ENCODE measurements around the gene ELP5. TPM values are rescaled to one million over a fixed set of nuclear protein-coding genes. Genes with fewer than 3 reads are reported as not detected.

The ELP5 gene
- total and polyA plus RNA-seq, 3 donors from 2014 or later = 107 to 295 (median 123) TPM

DNA sequence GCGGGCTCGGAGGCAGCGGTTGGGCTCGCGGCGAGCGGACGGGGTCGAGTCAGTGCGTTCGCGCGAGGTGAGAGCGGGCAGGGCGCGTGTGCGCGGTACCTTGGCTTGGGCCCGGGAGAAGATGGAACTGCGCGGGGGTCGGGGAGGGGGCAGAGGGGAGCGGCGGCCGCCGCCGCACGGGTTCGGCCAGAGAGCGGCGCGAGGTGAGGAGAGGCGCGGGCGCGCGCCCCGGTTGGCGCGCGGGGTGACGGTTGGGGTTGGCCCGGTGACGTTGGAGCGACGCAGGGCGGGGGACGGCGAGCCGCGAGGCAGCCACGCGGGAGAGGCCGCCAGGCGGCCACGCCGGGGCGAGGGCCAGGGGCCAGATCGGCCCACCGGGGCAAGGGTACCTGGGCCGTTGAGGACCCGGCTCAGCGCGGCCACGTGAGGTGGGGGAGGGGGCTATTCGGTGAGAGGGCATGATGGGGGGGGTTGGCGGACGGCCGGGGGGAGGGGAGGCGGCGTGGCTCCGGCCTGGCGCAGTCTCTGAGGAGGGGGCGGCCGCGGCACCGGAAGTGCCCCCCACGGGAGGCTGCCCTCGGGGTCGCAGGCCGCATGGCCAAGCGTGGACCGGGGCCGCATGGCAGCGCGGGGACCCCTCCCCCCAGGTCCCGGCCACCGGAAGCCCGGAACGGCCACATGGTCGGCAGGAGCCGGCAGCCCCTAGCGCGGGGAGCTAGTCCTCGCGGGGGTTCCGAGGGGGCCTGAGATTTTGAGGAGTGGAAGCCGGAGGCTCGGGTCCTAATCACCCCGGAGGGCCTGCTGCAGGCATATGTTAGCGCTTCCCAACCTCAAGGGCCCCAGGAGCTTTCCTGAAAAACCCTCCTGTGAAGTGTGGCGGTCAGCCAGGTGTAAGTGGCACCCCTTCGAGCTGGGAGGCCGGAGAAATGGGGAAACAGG lies 55.9 kb downstream of the ELP5 start:
- no peaks in the 10 kb centered on the region for H3K9me3 ChIP-seq
- peak; percentile 50 for DNase-seq
- 1 to 2% methylated on average over 9 to 58 of the region's 104 CpGs for WGBS, 2 donors
- H3K27ac ChIP-seq = peak overlapping the region; percentile 92 to 97
- no peak for TF ChIP-seq POLR2A (IDR thresholded peaks at IDR 0.05)
- TF ChIP-seq, protein P1, sequence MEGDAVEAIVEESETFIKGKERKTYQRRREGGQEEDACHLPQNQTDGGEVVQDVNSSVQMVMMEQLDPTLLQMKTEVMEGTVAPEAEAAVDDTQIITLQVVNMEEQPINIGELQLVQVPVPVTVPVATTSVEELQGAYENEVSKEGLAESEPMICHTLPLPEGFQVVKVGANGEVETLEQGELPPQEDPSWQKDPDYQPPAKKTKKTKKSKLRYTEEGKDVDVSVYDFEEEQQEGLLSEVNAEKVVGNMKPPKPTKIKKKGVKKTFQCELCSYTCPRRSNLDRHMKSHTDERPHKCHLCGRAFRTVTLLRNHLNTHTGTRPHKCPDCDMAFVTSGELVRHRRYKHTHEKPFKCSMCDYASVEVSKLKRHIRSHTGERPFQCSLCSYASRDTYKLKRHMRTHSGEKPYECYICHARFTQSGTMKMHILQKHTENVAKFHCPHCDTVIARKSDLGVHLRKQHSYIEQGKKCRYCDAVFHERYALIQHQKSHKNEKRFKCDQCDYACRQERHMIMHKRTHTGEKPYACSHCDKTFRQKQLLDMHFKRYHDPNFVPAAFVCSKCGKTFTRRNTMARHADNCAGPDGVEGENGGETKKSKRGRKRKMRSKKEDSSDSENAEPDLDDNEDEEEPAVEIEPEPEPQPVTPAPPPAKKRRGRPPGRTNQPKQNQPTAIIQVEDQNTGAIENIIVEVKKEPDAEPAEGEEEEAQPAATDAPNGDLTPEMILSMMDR (IDR thresholded peaks at IDR 0.05) = no peak
- H3K36me3 ChIP-seq (ENCODE audit: low read depth, missing control alignments) = no peaks in the 10 kb centered on the region
- no peaks in the 10 kb centered on the region for H3K27me3 ChIP-seq
- H3K4me3 ChIP-seq = peak overlapping the region; percentile 88 to 99
- intact Hi-C loops (cut with DNase I; ENCODE audit: low total_unique reads) = no loop called here
- H3K4me1 ChIP-seq = peaks cover 11% of the 10 kb centered on the region

DNA sequence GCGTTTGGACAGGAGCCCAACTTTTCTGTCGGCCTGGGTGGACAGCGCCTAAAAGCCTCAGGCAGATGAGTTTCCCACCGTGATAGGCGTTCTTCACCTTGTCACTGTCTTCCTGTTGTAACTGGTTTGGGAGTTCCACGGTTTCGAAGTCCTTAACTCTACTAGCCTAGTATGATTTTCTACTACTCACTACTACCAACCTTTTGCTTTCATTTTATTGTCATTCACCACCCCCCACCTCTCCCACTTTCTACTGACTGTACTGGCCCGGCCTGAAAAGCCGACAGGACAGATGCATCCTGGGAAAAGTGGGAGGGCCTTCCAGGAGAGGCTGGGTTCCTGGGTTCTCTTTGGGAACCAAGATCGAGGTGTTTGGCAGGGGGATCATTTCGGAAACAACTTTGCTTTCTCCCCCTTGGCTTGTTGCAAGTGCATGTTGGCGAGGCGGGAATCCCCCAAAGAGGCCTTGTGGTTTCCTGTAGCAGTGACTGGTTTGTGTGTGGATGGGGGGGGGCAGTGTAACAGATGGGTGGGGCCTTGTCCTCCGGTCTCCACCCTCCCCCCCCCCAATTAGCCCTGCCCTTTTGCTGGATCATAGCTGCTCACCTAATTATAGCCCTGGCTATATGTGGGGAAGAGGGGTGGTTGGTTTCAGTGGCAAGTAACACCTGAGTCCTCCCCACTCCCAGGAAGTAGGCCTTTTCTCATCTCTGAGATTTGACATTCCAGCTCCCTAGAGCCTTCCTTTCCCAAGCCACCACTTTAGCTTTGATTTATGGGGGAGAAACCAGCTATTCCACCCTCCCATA lies 56.8 kb downstream of the ELP5 start:
- DNase-seq = peak; percentile 91
- Histone ChIP-seq H3K4me3 (peak overlapping the region; percentile 88 to 99), H3K4me1 (peaks cover 11% of the 10 kb centered on the region), H3K36me3 (ENCODE audit: low read depth, missing control alignments) (no peaks in the 10 kb centered on the region), H3K27me3 (no peaks in the 10 kb centered on the region), H3K27ac (peak overlapping the region; percentile 92 to 97), H3K9me3 (no peaks in the 10 kb centered on the region)
- TF ChIP-seq POLR2A (IDR thresholded peaks at IDR 0.05) = no peak
- TF ChIP-seq, protein P1 (IDR thresholded peaks at IDR 0.05) = no peak
- intact Hi-C loops (cut with DNase I; ENCODE audit: low total_unique reads) = no loop called here
- WGBS, 2 donors = 0 to 1% methylated on average over 14 of the region's 14 CpGs

MicroRNAs within 50 kb of the gene (microRNA counts, 767-probe panel; counts per million panel counts)
- microRNA hsa-miR-324-3p (0 to 152 counts per million in 2 donors), microRNA hsa-miR-324-5p (1,987 to 2,817 counts per million in 2 donors)

Small RNAs within 50 kb of the gene (microRNA-seq; reads per million reads assigned to microRNA genes)
- 944 to 1,276 reads per million in 2 donors for gene MIR324 (ENCODE audit: borderline number of aligned reads in 2 of 2, borderline replicate concordance in 1 of 2)

Small RNAs within 50 kb of the gene (small RNA-seq; reads per million reads assigned to genes)
- 1.1 to 1.6 reads per million in 2 donors for gene MIR324
- gene RF00019 = 0 reads per million in 2 donors

Other genes starting within 250 kb of the ELP5 start
Only the 30 nearest of the 35 such genes appear.
- gene SLC16A13, start 216.2 kb upstream of the ELP5 start, total RNA-seq = 1 to 10 TPM; 1.9 to 2.2 TPM
- 2.0 TPM for gene SLC16A13, start 216.2 kb upstream of the ELP5 start, polyA plus RNA-seq (ENCODE audit: insufficient read depth, low read depth, low replicate concordance)
- gene SLC16A11, start 208.1 kb upstream of the ELP5 start, total RNA-seq = 1 to 10 TPM in 1 of 2 donors, under 1 TPM in 1; 0.55 to 2.0 TPM
- gene SLC16A11, start 208.1 kb upstream of the ELP5 start, polyA plus RNA-seq (ENCODE audit: insufficient read depth, low read depth, low replicate concordance) = 3.0 TPM
- 1 to 10 TPM; 3.5 to 3.8 TPM for gene CLEC10A, start 172.0 kb upstream of the ELP5 start, total RNA-seq
- 11.7 TPM for gene CLEC10A, start 172.0 kb upstream of the ELP5 start, polyA plus RNA-seq (ENCODE audit: insufficient read depth, low read depth, low replicate concordance)
- gene ASGR2, start 137.4 kb upstream of the ELP5 start, total RNA-seq = 1 to 10 TPM in 1 of 2 donors, under 1 TPM in 1; 0.47 to 1.1 TPM
- 2.6 TPM for gene ASGR2, start 137.4 kb upstream of the ELP5 start, polyA plus RNA-seq (ENCODE audit: insufficient read depth, low read depth, low replicate concordance)
- 10 to 100 TPM; 11.5 to 19.1 TPM for gene ASGR1, start 72.8 kb upstream of the ELP5 start, total RNA-seq
- 21.3 TPM for gene ASGR1, start 72.8 kb upstream of the ELP5 start, polyA plus RNA-seq (ENCODE audit: insufficient read depth, low read depth, low replicate concordance)
- gene DLG4, start 32.4 kb upstream of the ELP5 start, total RNA-seq = 10 to 100 TPM; 26.3 to 49.8 TPM
- gene DLG4, start 32.4 kb upstream of the ELP5 start, polyA plus RNA-seq (ENCODE audit: insufficient read depth, low read depth, low replicate concordance) = 45.9 TPM
- 100 to 1,000 TPM; 298 to 458 TPM for gene ACADVL, start 32.3 kb upstream of the ELP5 start, total RNA-seq
- gene ACADVL, start 32.3 kb upstream of the ELP5 start, polyA plus RNA-seq (ENCODE audit: insufficient read depth, low read depth, low replicate concordance) = 334 TPM
- 100 to 1,000 TPM in 1 of 2 donors, 10 to 100 TPM in 1; 81.3 to 102 TPM for gene DVL2, start 17.7 kb upstream of the ELP5 start, total RNA-seq
- gene DVL2, start 17.7 kb upstream of the ELP5 start, polyA plus RNA-seq (ENCODE audit: insufficient read depth, low read depth, low replicate concordance) = 43.6 TPM
- 10 to 100 TPM; 54.9 to 61.6 TPM for gene PHF23, start 12.8 kb upstream of the ELP5 start, total RNA-seq
- 53.4 TPM for gene PHF23, start 12.8 kb upstream of the ELP5 start, polyA plus RNA-seq (ENCODE audit: insufficient read depth, low read depth, low replicate concordance)
- 100 to 1,000 TPM; 521 to 683 TPM for gene GABARAP, start 9.8 kb upstream of the ELP5 start, total RNA-seq
- gene GABARAP, start 9.8 kb upstream of the ELP5 start, polyA plus RNA-seq (ENCODE audit: insufficient read depth, low read depth, low replicate concordance) = 1,171 TPM
- 10 to 100 TPM; 86.4 to 94.0 TPM for gene CTDNEP1, start 481 bp upstream of the ELP5 start, total RNA-seq
- gene CTDNEP1, start 481 bp upstream of the ELP5 start, polyA plus RNA-seq (ENCODE audit: insufficient read depth, low read depth, low replicate concordance) = 138 TPM
- 1 to 10 TPM; 4.5 to 6.9 TPM for gene CLDN7, start 10.3 kb downstream of the ELP5 start, total RNA-seq
- gene CLDN7, start 10.3 kb downstream of the ELP5 start, polyA plus RNA-seq (ENCODE audit: insufficient read depth, low read depth, low replicate concordance) = 8.8 TPM
- gene SLC2A4, start 29.5 kb downstream of the ELP5 start, total RNA-seq = 1 to 10 TPM; 4.2 to 6.6 TPM
- 4.7 TPM for gene SLC2A4, start 29.5 kb downstream of the ELP5 start, polyA plus RNA-seq (ENCODE audit: insufficient read depth, low read depth, low replicate concordance)
- gene YBX2, start 42.4 kb downstream of the ELP5 start, total RNA-seq = 100 to 1,000 TPM; 276 to 549 TPM
- 1,120 TPM for gene YBX2, start 42.4 kb downstream of the ELP5 start, polyA plus RNA-seq (ENCODE audit: insufficient read depth, low read depth, low replicate concordance)
- gene EIF5A, start 55.4 kb downstream of the ELP5 start, total RNA-seq = 100 to 1,000 TPM; 193 to 229 TPM
- gene EIF5A, start 55.4 kb downstream of the ELP5 start, polyA plus RNA-seq (ENCODE audit: insufficient read depth, low read depth, low replicate concordance) = 388 TPM
- 100 to 1,000 TPM; 204 to 239 TPM for gene GPS2, start 63.1 kb downstream of the ELP5 start, total RNA-seq
- 219 TPM for gene GPS2, start 63.1 kb downstream of the ELP5 start, polyA plus RNA-seq (ENCODE audit: insufficient read depth, low read depth, low replicate concordance)
- gene NEURL4, start 77.1 kb downstream of the ELP5 start, total RNA-seq = 10 to 100 TPM; 34.5 to 50.6 TPM
- 38.3 TPM for gene NEURL4, start 77.1 kb downstream of the ELP5 start, polyA plus RNA-seq (ENCODE audit: insufficient read depth, low read depth, low replicate concordance)
- gene ACAP1, start 84.3 kb downstream of the ELP5 start, total RNA-seq = 100 to 1,000 TPM in 1 of 2 donors, 10 to 100 TPM in 1; 12.6 to 140 TPM
- gene ACAP1, start 84.3 kb downstream of the ELP5 start, polyA plus RNA-seq (ENCODE audit: insufficient read depth, low read depth, low replicate concordance) = 95.2 TPM
- 1 to 10 TPM; 4.8 to 5.0 TPM for gene KCTD11, start 99.9 kb downstream of the ELP5 start, total RNA-seq
- 6.8 TPM for gene KCTD11, start 99.9 kb downstream of the ELP5 start, polyA plus RNA-seq (ENCODE audit: insufficient read depth, low read depth, low replicate concordance)
- gene TMEM95, start 102.9 kb downstream of the ELP5 start, total RNA-seq = 1 to 10 TPM; 2.8 to 6.6 TPM
- gene TMEM95, start 102.9 kb downstream of the ELP5 start, polyA plus RNA-seq (ENCODE audit: insufficient read depth, low read depth, low replicate concordance) = 9.9 TPM
- gene TNK1, start 128.9 kb downstream of the ELP5 start, total RNA-seq = 1 to 10 TPM; 3.7 to 6.8 TPM
- gene TNK1, start 128.9 kb downstream of the ELP5 start, polyA plus RNA-seq (ENCODE audit: insufficient read depth, low read depth, low replicate concordance) = 4.0 TPM
- gene PLSCR3, start 142.3 kb downstream of the ELP5 start, total RNA-seq = 10 to 100 TPM; 13.6 to 19.4 TPM
- gene PLSCR3, start 142.3 kb downstream of the ELP5 start, polyA plus RNA-seq (ENCODE audit: insufficient read depth, low read depth, low replicate concordance) = 14.2 TPM
- 10 to 100 TPM; 18.7 to 33.3 TPM for gene TMEM256, start 151.9 kb downstream of the ELP5 start, total RNA-seq
- 27.3 TPM for gene TMEM256, start 151.9 kb downstream of the ELP5 start, polyA plus RNA-seq (ENCODE audit: insufficient read depth, low read depth, low replicate concordance)
- 10 to 100 TPM in 1 of 2 donors, 1 to 10 TPM in 1; 9.9 to 10.7 TPM for gene NLGN2, start 155.6 kb downstream of the ELP5 start, total RNA-seq
- 8.4 TPM for gene NLGN2, start 155.6 kb downstream of the ELP5 start, polyA plus RNA-seq (ENCODE audit: insufficient read depth, low read depth, low replicate concordance)
- gene SPEM1, start 168.1 kb downstream of the ELP5 start, total RNA-seq = 10 to 100 TPM in 1 of 2 donors, 1 to 10 TPM in 1; 8.5 to 18.7 TPM
- 67.7 TPM for gene SPEM1, start 168.1 kb downstream of the ELP5 start, polyA plus RNA-seq (ENCODE audit: insufficient read depth, low read depth, low replicate concordance)
- gene SPEM2, start 173.4 kb downstream of the ELP5 start, total RNA-seq = 100 to 1,000 TPM in 1 of 2 donors, 10 to 100 TPM in 1; 41.4 to 202 TPM
- gene SPEM2, start 173.4 kb downstream of the ELP5 start, polyA plus RNA-seq (ENCODE audit: insufficient read depth, low read depth, low replicate concordance) = 111 TPM
- gene SPEM3, start 176.6 kb downstream of the ELP5 start, total RNA-seq = 10 to 100 TPM in 1 of 2 donors, 1 to 10 TPM in 1; 5.7 to 18.8 TPM
- gene SPEM3, start 176.6 kb downstream of the ELP5 start, polyA plus RNA-seq (ENCODE audit: insufficient read depth, low read depth, low replicate concordance) = 63.0 TPM
- 10 to 100 TPM in 1 of 2 donors, 1 to 10 TPM in 1; 7.9 to 11.7 TPM for gene TMEM102, start 183.2 kb downstream of the ELP5 start, total RNA-seq
- 6.5 TPM for gene TMEM102, start 183.2 kb downstream of the ELP5 start, polyA plus RNA-seq (ENCODE audit: insufficient read depth, low read depth, low replicate concordance)
- gene FGF11, start 187.3 kb downstream of the ELP5 start, total RNA-seq = 1 to 10 TPM; 3.2 to 4.2 TPM
- gene FGF11, start 187.3 kb downstream of the ELP5 start, polyA plus RNA-seq (ENCODE audit: insufficient read depth, low read depth, low replicate concordance) = 4.6 TPM
- 1 to 10 TPM; 6.2 to 7.4 TPM for gene CHRNB1, start 192.8 kb downstream of the ELP5 start, total RNA-seq
- gene CHRNB1, start 192.8 kb downstream of the ELP5 start, polyA plus RNA-seq (ENCODE audit: insufficient read depth, low read depth, low replicate concordance) = 6.9 TPM

Data from testis (tissue), 3 donors.